ENCODE results near the gene SPATC1L.
"Not testable (repeated sequence)": the region's sequence is repeated elsewhere in the genome, so short reads cannot be mapped to it uniquely, and the experiment has no call there.

SPATC1L gene

GRCh38 chr21:46173573-46173972 lies 10.7 kb downstream of the SPATC1L start:
- TF ChIP-seq CTCF (IDR thresholded peaks at IDR 0.05; ENCODE audit: extremely low read depth, missing control alignments), result no peak
- DNase-seq (ENCODE audit: low spot score), result no peak

- no peak for DNase-seq (ENCODE audit: low spot score)
- TF ChIP-seq CTCF (IDR thresholded peaks at IDR 0.05; ENCODE audit: extremely low read depth, missing control alignments), result no peak
Measured at GRCh38 chr21:46172863-46173528, 11.3 kb downstream of the SPATC1L start.

DNA sequence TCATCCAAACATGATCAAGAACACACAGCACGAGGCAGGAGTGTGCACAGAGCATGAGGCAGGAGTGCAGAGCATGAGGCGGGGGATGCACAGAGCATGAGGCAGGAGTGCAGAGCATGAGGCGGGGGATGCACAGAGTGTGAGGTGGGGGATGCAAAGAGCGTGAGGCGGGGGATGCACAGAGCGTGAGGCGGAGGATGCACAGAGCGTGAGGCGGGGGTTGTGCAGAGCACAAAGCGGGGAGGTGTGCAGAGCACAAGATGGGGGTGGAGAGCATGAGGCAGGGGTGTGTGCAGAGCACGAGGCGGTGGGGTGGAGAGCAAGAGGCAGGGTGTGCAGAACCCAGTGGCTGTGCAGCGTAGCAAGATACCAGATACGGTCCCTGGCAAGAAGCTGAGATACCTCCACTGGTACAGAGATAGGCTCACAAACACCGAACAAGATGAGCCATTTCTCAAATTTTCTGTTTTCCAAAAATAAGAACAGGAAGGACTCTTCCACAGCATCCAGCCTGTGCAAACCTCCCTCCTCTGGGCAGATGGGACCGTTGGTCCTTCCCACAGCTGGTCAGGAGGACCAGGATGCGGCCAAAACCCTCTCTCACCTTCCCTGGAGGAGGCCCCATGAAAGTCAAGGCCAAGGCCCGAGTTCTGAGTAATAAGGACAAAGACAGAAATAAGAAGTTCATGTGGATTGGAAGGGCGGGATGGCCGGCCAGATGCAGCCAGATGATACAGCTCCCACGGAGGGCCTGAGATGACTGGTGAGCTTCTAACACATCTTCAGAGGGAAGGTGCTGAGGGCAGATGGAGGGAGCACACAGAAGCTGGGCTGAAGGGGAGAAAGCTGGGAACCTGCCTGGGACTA lies 12.0 kb downstream of the SPATC1L start:
- TF ChIP-seq CTCF (IDR thresholded peaks at IDR 0.05; ENCODE audit: extremely low read depth, missing control alignments), result no peak
- DNase-seq (ENCODE audit: low spot score), result peak; percentile 27

- no peak for TF ChIP-seq CTCF (IDR thresholded peaks at IDR 0.05; ENCODE audit: extremely low read depth, missing control alignments)
- no peak for DNase-seq (ENCODE audit: low spot score)
Measured at GRCh38 chr21:46171585-46171984, 12.7 kb downstream of the SPATC1L start.

GRCh38 chr21:46170436-46171193 lies 13.6 kb downstream of the SPATC1L start:
- not testable (repeated sequence) for DNase-seq (ENCODE audit: low spot score)

DNA sequence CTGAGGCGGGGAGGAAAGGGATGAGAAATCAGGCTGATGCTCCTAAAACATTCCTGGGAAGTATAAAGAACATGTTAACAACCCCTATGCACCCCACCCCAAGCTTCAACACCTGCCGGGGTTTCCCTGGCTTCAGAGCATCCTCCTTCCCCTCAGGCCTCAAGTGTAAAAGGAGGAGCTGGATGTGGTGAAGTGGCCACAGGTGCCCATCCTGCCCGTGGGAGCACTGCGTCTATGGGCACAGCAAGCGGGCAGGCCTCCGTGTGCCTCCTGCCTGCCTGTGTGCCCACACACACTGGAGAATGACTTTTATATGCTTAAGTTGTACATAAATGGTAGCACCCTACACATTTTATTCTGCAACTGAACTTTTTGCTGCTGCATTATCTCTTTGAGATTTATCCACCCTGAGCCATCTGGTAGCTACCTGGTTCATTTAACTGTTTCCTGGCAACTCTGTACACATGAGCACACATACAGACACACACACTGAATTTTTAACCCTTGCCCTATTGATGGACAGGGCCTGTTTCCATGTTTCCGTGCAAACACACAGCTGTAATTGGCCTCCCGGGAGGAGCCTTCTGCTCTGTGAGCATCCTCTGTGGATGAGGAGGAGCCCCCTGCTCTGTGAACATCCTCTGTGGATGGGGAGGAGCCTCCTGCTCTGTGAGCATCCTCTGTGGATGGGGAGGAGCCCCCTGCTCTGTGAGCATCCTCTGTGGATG lies 15.4 kb downstream of the SPATC1L start:
- no peak for DNase-seq (ENCODE audit: low spot score)
- TF ChIP-seq CTCF (IDR thresholded peaks at IDR 0.05; ENCODE audit: extremely low read depth, missing control alignments), result no peak

DNA sequence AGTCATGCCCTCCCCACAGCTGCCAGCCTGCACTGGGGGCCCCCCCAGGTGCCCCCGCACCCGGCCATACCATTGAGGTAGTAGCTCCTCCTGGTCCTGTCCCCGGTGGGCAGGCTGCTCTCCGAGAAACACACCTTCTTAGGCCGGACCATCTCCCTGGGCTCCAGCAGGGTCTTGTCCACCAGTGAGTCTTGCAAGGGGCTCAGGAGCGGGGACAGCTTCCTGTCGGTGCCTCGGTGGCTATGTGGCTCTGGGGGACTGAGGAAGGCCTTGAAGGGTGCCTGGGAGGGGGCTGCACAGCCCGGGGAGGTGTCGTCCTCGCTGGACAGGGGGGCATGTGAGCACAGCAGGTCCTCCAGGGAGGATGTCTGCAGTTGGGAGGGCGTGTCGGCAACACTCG lies 16.0 kb downstream of the SPATC1L start:
- no peak for TF ChIP-seq CTCF (IDR thresholded peaks at IDR 0.05; ENCODE audit: extremely low read depth, missing control alignments)
- no peak for DNase-seq (ENCODE audit: low spot score)
